Measurements from ENCODE around the gene PAK1.
A peak's percentile ranks its signal among the peaks of the same experiment; 100 is the strongest.

PAK1 gene

DNA sequence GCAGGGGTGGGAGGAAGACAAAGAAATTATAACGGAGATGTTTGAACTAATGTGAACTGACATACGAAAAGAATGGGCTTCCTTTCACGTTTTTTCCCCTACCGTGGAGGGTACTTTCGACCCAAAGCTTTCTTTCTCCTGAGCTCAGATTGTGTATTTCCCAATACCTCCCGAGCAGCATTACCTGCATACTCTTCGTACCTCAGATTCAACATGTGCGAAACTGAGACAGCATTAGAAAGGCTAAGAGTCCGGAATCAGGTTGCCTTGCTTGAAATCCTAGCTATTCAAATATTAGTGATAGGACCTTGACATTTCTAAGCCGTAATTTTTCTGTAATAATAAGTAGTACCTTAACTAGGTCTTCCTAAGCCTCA lies 778 bp upstream of the PAK1 start:
- no peak for DNase-seq (ENCODE audit: low read depth, low spot score)

DNA sequence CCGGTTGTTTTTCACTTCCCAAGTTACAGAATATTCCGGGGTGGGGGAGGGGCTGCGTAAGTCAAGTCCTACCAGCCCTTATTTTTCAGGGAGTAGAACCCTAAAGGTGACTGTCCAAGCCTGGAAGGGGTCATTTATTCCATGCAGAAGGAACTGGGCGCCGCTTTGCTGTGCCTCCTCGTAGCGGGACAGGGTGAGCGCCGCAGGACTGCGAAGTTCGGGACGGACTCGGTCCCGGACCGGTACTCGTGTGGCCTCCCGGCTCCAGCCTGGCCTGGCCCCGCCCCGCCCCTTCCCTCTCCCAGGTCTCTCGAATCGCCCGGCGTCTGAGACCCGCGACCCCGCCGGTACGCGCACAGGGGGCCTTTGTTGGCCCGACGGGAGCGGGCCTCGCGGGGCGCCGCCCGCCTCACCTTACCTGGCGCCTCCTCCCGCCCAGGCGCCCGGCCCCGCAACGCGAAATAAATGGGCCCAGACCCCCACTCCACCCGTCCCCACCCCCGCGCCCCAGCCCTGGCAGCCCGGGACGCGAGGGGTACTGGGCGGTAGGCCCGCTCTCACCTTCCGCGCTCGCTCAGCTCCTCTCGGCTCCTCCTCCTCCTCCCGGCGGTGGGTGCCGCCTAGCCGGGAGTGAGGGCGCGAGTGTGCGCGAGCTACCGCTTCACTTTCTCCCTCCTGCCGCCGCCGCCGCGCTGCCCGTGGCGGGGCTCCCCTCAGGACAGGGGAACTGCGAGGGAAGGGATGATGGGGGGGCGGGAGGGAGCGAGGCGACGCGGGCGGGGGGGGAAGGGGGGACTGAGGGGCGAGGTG lies 698 bp downstream of the PAK1 start:
- peak; percentile 72 for DNase-seq (ENCODE audit: low read depth, low spot score)

DNA sequence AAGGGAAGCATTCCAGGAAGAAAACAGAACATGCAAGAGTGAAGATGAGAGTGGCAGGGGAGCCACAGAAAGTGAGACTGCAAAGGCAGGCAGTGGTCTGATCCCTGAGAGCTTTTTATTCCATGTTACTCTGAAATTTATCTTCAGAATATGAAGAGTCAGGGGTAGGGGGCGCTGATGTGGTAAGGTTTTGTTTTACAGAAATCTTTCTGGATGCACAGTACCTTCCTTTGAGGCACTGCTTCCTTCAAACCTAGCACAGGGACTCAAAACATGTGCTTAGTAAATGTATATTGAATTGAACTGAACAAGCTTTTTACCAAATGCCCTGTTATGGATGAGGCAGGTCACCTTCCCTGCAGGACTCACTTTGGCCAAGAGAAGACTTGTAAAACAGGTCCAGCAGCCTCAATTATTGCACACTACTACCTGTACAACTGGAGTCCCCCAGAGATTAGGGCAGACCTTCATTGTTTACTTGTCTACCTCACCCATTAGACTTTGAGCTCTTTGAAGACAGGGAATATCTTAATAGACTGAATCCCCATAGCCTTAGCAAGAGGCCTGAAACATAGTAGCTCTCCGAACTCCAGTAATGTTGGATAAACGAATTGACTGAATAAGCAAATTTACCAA lies 2.2 kb downstream of the PAK1 start:
- peak; percentile 17 for DNase-seq (ENCODE audit: low read depth, low spot score)

DNA sequence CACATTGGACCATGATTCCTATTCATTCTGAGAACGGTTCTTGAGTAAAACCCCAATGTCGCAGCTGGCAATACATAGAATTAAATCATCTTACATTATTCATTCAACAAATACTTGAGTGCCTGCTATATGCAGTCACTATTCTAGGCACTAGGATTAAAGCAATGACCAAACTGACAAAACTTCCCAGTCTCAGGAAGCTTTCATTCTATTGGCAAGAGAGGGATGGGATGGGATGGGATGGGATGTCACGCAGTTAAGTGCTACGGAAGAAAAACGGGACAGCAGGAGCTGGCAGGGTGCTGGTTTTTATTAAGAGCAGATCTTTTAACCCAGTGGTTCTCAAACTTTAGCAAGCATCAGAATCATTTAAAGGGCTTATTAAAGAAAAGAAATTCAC lies 2.9 kb downstream of the PAK1 start:
- no peak for DNase-seq (ENCODE audit: low read depth, low spot score)

DNA sequence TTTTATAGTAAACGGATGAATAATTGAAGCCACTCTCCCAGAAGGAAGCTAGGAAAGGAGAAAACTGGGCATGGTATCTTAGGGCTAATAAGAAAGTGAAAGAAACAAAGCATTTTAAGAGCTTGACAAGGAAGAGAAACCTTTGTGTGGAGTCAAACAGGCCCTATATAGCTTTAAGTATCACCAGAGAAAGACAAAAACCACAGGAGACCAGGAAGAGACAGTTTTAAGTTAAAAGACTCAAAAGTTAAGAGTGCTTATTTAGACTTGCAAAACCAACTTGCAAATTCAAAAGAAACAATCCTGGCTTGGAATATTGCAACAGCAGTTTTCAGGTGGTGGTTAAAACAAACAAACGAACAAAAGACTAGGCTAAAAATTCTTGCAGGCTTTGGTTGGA lies 3.4 kb downstream of the PAK1 start:
- DNase-seq (ENCODE audit: low read depth, low spot score): no peak

DNA sequence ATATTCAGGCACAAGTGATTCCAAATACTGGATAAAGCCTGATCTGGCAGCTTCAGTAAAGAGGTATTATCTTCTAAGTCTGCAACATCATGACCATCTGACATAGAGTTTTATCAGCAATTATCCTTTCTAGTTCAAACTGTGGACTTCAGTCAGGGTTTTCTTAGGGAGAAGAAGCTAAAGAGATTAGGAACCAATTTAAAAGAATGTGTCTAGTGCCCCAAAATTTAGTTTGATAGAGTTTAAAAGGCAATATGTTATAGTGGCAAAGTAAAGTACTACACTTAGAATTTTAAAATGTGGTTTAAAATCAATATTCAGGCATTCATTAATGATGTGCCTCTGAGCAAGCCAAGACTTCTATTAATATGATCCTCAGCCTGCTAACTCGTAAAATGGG lies 5.4 kb downstream of the PAK1 start:
- DNase-seq (ENCODE audit: low read depth, low spot score): no peak

DNA sequence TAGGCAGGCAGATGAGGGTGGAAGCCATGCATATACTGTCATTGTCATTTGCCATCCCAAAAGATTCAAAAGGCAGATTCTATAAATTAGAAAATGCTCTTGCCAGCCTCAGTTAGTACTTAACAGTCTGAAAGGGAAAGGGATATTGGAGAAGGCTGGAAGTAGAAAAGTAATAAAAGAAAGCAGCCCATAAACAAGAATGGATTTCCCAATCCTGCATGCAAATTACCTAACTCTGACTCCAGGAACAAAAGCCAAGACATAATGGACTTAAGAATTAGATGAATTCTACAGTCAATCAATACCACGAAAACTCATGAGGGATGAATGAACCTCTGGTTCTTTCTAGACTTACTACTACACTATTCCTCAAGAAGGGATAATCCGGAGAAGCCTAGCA lies 5.9 kb downstream of the PAK1 start:
- no peak for DNase-seq (ENCODE audit: low read depth, low spot score)

DNA sequence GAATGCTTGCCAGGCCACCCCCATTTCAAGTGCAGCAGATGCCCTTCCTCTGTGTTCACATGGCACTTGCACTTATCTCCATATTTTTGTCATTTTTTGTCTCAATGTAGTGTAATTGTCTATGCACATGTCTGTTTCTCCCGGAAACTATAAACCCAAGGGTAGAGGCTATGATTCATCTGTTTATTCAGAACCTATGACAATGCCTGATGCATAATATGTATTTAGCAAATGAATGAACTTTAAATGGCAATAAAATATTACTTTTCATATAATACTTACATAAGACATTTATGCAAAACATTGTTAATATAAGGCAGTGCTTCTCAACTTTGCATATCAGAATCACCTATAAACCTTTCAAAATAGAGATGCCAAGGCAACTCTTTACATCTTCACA lies 6.7 kb downstream of the PAK1 start:
- DNase-seq (ENCODE audit: low read depth, low spot score): no peak

DNA sequence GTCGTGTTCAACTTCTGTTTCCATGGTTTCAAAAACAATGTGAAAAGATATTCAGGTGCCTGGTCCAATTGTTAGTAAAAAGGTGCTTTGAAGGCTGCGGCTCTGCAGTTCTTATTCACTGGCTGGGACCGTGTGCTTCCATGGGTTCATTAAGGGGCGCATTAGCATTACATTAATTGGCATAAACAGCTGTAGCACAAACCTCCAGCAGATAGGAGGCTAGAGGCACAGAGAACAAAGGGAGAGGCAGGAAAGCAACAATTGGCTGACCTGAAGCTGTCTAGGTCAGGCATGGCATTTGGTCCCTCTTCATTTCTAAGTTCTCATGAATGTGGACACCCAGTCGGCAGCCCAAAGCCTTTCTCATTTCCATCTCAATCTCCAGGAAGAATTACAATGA lies 16.6 kb downstream of the PAK1 start:
- peak; percentile 20 for DNase-seq (ENCODE audit: low read depth, low spot score)

DNA sequence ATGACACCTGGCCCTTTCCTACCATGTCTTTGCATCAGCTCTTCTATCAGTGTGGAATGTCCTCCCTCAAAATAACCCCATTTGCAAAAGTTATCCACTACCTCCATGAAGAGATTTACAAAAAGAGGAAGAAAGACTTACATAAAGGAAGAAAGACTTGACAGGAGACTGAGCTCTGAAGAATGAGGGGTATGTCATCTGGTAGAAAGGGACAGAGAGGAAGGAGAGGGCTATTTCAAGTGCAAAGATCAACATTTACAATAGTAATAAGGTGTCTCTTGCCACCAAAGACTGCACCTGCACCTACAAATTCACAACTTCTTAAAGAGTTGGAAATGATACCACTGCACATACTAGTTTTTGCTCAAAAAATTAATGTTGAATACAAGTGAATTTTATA lies 18.2 kb downstream of the PAK1 start:
- no peak for DNase-seq (ENCODE audit: low read depth, low spot score)

DNA sequence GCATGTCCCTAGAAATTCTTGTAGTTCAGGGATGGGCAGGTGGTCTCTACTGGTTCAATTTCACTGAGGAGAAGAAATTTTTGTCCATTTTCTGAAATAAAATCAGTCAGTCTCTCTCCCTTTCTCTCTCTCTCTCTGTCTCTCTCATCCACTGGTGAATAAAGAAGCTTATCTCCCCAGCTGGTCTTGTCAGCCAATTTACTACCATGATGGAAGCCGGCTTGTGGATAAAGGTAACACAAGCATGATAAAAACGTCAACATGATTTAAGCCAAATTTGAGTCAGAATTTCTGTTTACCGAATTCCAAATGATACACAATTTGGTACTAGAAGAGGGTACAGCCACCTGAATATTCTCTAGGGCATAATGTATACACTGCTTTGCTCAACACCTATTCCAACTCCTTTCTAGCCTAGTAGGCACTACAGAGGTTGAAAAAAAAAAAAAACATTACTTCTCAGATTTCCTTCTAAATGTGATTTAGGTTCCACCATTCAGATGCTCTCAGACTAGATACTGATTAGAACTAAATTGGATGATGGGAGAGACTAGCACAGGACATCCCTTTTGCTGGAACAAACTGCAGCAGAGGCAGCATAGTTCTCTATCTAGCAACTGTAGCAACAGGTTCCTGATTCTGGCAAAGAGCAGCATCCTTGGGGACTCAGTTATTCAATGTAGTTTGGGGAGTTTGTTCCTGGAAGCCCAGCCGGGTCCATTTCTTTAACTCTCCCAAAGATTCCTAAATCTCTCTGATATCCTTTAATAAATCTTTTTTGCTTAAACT lies 18.8 kb downstream of the PAK1 start:
- DNase-seq (ENCODE audit: low read depth, low spot score): no peak

DNA sequence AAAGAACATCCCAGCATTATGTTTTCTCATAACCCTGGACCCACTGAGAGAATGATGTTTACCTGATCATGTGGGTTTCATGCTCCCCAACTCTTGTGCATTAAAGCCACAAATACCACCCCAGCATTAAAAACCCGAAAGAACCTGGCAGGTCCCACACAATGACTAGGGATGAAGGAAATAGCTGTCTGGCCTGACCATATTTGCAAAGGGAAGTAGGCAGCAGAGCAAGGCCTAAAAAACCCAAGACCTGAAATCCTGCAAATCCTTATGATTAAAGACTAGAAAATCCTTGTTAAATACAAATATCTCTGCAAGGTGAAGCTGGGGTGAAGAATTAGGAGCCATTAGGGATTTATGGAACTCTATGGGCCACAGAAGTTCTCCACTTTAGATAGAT lies 23.7 kb downstream of the PAK1 start:
- no peak for DNase-seq (ENCODE audit: low read depth, low spot score)

DNA sequence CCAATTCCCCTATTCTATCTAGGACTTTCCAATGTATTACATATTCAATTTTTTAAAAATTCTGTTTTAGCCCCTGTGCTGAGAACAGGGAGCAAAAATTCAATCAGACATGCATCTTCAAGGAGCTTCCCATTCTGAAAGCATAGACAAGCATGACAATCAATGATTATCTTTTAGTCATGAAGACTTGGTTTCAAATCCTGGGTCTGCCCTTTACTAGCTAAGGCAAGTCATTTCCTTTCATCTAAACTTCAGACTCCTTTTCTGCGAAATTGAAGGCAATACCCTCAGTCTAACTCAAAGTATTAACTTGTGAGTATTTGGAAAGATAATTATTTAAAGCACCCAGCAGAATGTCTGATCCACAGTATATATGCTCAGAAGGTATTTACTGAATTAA lies 24.1 kb downstream of the PAK1 start:
- no peak for DNase-seq (ENCODE audit: low read depth, low spot score)

DNA sequence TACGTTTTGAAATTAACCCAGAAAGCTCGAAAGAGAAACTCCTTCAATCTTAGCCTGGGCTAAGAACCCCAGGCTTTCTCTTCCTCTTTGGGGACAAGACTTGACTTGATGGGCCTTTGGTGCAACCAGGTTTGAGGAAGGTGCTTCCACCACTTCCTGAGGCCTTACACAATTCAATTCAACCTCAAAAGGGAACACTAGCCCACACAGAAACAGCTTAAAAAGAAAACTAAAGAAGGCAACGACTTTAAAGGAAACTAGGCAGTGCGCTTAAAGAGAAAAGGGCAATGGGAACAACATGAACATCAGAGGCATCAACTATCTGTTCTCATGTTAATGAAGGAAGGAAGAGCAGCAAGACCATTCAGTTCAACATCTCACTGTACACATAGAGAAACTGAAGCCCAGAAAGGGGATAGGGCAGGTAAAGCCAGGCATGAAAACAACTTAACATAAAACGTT lies 24.8 kb downstream of the PAK1 start:
- DNase-seq (ENCODE audit: low read depth, low spot score): no peak

DNA sequence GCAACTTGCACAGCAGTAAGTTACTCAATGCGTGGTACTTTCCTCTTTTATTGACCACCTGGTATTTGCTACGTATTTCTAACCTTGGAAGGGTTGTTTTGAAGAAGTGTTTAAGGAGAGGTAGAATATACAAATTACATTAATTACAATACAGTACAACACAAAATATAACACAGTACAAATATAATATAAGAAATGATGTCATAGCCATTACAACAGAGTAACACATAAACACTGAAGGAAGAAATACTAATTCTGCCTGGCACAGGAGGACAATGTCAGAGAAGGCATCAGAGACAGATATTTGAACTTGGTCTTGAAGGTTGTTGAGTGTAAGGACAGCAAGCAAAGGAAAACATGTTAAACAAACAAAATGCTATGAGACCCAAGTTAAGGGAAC lies 25.6 kb downstream of the PAK1 start:
- DNase-seq (ENCODE audit: low read depth, low spot score): no peak

DNA sequence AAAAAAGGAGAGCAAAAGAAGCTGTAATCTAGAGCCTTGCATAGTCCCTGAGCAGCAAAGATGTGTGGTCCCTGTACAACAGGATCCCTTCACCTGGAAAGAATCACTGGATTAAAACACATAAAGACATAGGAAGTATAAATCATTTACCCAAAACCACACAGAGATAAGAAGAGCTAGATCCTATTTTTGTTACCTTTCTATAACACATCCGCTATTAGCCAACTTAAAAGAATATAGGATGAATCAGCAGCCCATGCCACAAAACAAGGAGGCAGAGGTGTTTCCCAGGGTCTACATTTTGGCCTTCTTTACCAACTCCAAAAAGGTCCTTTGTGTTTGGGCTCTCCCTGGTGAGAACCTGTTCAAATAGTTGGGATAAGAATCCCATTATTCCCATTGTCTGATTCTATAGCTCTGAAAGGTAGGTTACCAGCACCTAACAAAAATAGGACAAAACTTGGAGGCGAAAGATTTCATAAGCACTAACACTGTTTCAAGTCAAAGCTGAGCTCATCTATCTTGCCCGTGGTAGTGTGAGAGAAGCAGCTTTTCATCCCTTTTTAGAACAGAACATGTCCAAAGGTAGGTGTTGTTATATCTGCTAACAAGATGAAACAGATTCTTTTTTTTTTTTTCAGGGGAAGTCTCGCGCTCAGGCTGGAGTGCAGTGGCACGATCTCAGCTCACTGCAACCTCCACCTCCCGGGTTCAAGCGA lies 26.8 kb downstream of the PAK1 start:
- DNase-seq (ENCODE audit: low read depth, low spot score): no peak

DNA sequence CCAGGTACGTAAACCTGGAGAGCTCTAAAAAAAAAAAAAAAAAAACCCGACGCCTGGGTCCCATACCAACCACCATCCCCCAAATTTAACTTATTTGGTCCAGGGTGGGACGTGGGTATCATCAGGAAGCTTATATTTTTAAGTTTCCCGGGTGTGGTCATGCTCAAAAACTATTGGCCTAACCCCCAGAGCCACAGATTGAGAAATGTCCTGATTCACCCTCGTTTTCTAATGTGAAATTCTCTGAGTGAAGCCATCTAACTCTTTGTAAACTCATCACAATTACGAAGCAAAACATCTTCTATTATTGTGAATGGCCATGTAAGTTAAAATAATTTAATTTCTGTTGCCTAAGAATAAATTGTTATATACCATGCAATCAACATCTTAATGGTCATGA lies 29.6 kb downstream of the PAK1 start:
- no peak for DNase-seq (ENCODE audit: low read depth, low spot score)

DNA sequence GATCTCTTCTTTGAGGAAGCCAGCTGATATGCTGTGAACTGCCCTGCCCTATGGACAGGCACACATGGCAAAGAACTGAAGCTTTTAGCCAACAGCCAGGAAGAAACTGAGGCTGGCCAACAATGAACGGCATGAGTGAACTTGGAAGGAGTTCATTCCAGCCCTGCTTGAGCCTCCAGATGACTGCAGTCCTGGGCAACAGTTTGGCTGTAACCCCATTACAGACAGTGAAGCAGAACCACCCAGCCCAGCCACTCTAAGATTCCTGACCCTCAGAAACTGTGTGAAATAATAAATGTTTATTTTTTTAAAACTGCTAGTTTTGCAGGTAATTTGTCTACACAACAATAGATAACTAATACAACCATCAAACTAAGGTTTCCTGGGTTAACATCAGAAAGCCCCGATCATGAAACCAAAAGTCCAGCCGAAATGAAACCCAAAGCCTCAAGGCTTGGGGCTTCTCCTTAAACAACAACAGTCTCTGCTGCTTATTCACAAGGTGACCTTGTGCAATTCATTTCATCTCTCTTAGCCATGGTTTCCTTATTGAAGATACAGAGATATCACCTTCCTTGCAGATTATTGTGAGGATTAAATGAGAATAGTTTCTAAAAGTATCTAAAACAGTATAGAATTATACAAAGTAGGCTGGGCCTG lies 31.4 kb downstream of the PAK1 start:
- no peak for DNase-seq (ENCODE audit: low read depth, low spot score)

DNA sequence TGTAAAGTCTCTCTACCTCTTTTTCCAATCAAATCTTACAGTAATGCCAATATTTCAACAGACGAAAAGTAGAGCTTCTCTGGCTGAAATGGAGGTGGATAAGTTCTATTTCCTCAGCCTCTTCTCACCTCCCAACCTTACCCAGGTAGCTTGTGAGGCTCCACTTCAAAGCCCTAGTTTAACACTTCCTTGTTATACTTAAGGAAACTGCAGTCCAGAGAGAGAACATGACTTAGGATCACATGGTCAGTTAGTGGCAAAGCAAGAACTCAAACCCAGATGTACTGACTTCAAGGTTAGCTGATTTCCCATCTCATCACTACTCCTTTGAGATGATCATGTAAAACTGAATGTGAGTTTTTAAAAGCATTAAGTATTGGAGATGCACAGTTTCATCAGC lies 32.5 kb downstream of the PAK1 start:
- no peak for DNase-seq (ENCODE audit: low read depth, low spot score)

DNA sequence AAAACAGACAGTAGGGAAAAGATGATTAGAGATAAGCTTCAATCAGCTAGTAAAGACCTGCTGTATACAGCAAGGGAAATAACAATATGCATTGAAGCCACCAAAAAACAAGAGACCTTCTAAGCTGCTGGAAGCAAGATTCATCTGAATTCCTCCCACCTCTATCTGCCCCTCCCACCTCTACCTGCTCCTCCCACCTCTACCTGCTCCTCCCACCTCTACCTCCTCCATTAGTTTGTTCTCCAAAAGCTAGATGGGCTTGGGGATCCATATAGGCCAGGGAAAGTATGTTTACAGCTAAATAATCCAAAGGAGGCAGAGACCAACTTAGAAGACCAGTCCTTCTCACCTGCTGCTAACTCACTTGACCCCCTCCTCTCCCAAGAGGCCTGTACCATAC lies 33.2 kb downstream of the PAK1 start:
- DNase-seq (ENCODE audit: low read depth, low spot score): no peak

DNA sequence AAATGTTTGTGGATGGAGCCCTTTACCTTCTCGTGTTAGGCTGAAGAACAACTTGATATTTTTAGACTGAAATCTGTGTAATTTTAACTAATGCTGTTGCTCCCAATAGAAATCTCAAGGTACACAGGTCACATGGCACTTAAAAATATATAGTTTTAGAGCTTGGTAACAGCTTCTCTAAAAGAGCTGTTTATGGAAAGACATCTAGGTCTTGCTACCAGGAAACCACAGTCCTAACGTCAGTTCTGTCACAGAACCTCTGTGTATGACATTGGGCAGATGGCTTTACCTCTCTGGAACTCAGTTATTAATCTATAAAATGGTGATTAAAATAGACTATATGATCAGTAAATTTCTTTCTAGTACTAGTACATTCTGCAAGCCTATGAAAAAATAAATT lies 35.4 kb downstream of the PAK1 start:
- DNase-seq (ENCODE audit: low read depth, low spot score): no peak

DNA sequence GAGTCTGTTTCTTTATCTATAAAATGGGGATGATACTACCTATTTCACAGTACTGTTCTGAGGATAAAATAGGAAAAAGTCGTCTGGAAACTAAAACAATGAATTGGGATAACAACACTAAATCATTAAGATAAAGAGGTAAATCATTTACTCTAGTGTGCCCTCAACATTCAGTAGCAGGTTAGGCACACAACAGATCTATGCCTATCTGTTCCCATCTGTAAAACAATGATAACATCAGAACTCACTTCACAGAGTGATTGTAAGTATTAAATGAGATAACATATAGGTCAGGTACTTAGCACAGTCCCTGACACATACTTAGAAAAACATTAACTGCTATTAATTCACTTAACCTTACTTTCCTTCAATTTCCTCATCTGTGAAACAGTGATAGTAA lies 36.9 kb downstream of the PAK1 start:
- DNase-seq (ENCODE audit: low read depth, low spot score): no peak
